ENCODE results near the gene TFIP11. TPM values are rescaled to one million over a fixed set of nuclear protein-coding genes. Genes with fewer than 3 reads are reported as not detected.

The TFIP11 gene
- total RNA-seq, 4 donors from 2014 or later, result 30.7 to 66.7 (median 50.0) TPM

- Histone ChIP-seq H3K27ac (peak overlapping the region in 2 of 3 donors; percentile 66 to 71), H3K9me3 (no peaks in the 10 kb centered on the region), H3K27me3 (no peaks in the 10 kb centered on the region), H3K36me3 (peaks cover 48 to 55% of the 10 kb centered on the region in 2 donors), H3K4me3 (replicated peaks in 1 of 3) (no peak overlapping the region), H3K4me1 (peaks cover 24 to 43% of the 10 kb centered on the region in 2 donors)
- DNase-seq, result no peak
- intact Hi-C loops (cut with DNase I), result loop anchor here (10.0 kb wide), 2 partner anchors 55 to 95 kb away; no protein-coding TSS in a partner anchor
- no peak for TF ChIP-seq CTCF (IDR thresholded peaks at IDR 0.05)
- 84 to 93% methylated on average over 4 of the region's 4 CpGs for WGBS, 2 donors
Measured at GRCh38 chr22:26489447-26490036, 22.7 kb downstream of the TFIP11 start.

- Histone ChIP-seq H3K9me3 (no peaks in the 10 kb centered on the region), H3K36me3 (peaks cover 33 to 41% of the 10 kb centered on the region in 2 donors), H3K4me1 (peaks cover 26 to 49% of the 10 kb centered on the region in 2 donors), H3K27ac (peak overlapping the region; percentile 71 to 79 (median 77)), H3K4me3 (replicated peaks in 1 of 3) (no peak overlapping the region), H3K27me3 (no peaks in the 10 kb centered on the region)
- intact Hi-C loops (cut with DNase I), result loop anchor here (10.0 kb wide), 2 partner anchors 57 to 97 kb away; no protein-coding TSS in a partner anchor
- no peak for TF ChIP-seq CTCF (IDR thresholded peaks at IDR 0.05)
- TF ChIP-seq POLR2A (IDR thresholded peaks at IDR 0.05), result no peak
- 22 to 24% methylated on average over 3 of the region's 3 CpGs for WGBS, 2 donors
- peak; percentile 92 to 93 for DNase-seq
Measured at GRCh38 chr22:26487996-26488395, 24.3 kb downstream of the TFIP11 start.

- Histone ChIP-seq H3K9me3 (no peaks in the 10 kb centered on the region), H3K4me3 (replicated peaks in 1 of 3) (no peak overlapping the region), H3K4me1 (peaks cover 26 to 62% of the 10 kb centered on the region in 2 donors), H3K36me3 (peaks cover 21 to 24% of the 10 kb centered on the region in 2 donors), H3K27ac (peak overlapping the region; percentile 71 to 79 (median 77)), H3K27me3 (no peaks in the 10 kb centered on the region)
- TF ChIP-seq CTCF (IDR thresholded peaks at IDR 0.05) (no peak), POLR2A (IDR thresholded peaks at IDR 0.05) (no peak)
- intact Hi-C loops (cut with DNase I), result loop anchor here (10.0 kb wide), 2 partner anchors 58 to 98 kb away; no protein-coding TSS in a partner anchor
- 92 to 95% methylated on average over 5 of the region's 5 CpGs for WGBS, 2 donors
- DNase-seq, result no peak
Measured at GRCh38 chr22:26486394-26486793, 25.9 kb downstream of the TFIP11 start.

- intact Hi-C loops (cut with DNase I), result loop anchor here (10.0 kb wide), 2 partner anchors 59 to 99 kb away; no protein-coding TSS in a partner anchor
- Histone ChIP-seq H3K9me3 (no peaks in the 10 kb centered on the region), H3K36me3 (peaks cover 16 to 20% of the 10 kb centered on the region in 2 donors), H3K4me1 (peaks cover 26 to 67% of the 10 kb centered on the region in 2 donors), H3K27me3 (no peaks in the 10 kb centered on the region), H3K27ac (peak overlapping the region in 2 of 3 donors; percentile 18 to 51), H3K4me3 (replicated peaks in 1 of 3) (no peak overlapping the region)
- no peak for TF ChIP-seq POLR2A (IDR thresholded peaks at IDR 0.05)
- TF ChIP-seq CTCF (IDR thresholded peaks at IDR 0.05), result no peak
- WGBS, 2 donors, result 60 to 78% methylated on average over 3 of the region's 3 CpGs
- DNase-seq, result no peak
Measured at GRCh38 chr22:26485806-26486390, 26.4 kb downstream of the TFIP11 start.

GRCh38 chr22:26485013-26485412 lies 27.3 kb downstream of the TFIP11 start:
- H3K27ac ChIP-seq, result peak overlapping the region; percentile 85 to 91 (median 90)
- TF ChIP-seq CTCF (IDR thresholded peaks at IDR 0.05) (no peak), POLR2A (IDR thresholded peaks at IDR 0.05) (no peak)
- 55 to 57% methylated on average over 7 of the region's 7 CpGs for WGBS, 2 donors
- H3K9me3 ChIP-seq, result no peaks in the 10 kb centered on the region
- DNase-seq, result no peak
- H3K27me3 ChIP-seq, result no peaks in the 10 kb centered on the region
- no peak overlapping the region for H3K4me3 ChIP-seq (replicated peaks in 1 of 3)
- peaks cover 10 to 16% of the 10 kb centered on the region in 2 donors for H3K36me3 ChIP-seq
- peaks cover 26 to 76% of the 10 kb centered on the region in 2 donors for H3K4me1 ChIP-seq
- intact Hi-C loops (cut with DNase I), result loop anchor here (10.0 kb wide), 2 partner anchors 60 to 100 kb away; no protein-coding TSS in a partner anchor
